ENCODE measurements around the gene FGD4.

DNA sequence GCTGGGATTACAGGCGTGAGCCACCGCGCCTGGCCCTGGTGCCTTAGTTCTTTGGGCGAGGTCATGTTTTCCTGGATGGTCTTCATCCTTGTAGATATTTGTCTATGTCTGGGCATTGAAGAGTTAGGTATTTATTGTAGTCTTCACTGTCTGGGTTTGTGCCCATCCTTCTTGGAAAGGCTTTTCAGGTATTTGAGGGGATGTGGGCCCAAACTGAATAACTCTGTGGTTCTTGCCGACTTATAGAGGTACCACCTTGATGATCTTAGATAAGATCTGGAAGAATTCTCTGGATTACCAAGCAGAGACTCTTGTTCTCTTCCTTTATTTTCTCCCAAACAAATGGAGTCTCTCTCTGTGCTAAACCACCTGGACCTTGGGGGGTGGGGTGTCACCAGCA lies 18.9 kb downstream of the FGD4 start:
- TF ChIP-seq, protein P1, sequence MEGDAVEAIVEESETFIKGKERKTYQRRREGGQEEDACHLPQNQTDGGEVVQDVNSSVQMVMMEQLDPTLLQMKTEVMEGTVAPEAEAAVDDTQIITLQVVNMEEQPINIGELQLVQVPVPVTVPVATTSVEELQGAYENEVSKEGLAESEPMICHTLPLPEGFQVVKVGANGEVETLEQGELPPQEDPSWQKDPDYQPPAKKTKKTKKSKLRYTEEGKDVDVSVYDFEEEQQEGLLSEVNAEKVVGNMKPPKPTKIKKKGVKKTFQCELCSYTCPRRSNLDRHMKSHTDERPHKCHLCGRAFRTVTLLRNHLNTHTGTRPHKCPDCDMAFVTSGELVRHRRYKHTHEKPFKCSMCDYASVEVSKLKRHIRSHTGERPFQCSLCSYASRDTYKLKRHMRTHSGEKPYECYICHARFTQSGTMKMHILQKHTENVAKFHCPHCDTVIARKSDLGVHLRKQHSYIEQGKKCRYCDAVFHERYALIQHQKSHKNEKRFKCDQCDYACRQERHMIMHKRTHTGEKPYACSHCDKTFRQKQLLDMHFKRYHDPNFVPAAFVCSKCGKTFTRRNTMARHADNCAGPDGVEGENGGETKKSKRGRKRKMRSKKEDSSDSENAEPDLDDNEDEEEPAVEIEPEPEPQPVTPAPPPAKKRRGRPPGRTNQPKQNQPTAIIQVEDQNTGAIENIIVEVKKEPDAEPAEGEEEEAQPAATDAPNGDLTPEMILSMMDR (IDR thresholded peaks at IDR 0.05) = no peak
- no peak for TF ChIP-seq POLR2A (IDR thresholded peaks at IDR 0.05)
- no peak for TF ChIP-seq POLR2AphosphoS5 (IDR thresholded peaks at IDR 0.05)

Data from prostate gland (tissue), 2 donors.